Keratinocyte (primary cell): ENCODE measurements around the gene SPECC1L.

Source experiments
- CTCF ChIP-seq, 3 experiments: IDR thresholded peaks in 1 of 3; conservative IDR thresholded peaks in 1 of 3; optimal IDR thresholded peaks in 1 of 3; 2 replicates in 2 of 3; 3 replicates in 1 of 3; pipeline versions ENCODE3 to v1.5.1; 2011; ENCODE audit warnings: low read length in 3 of 3, mild to moderate bottlenecking in 3 of 3, moderate library complexity in 2 of 3, control low read depth in 1 of 3, inconsistent platforms in 1 of 3; ENCODE audit not compliant: insufficient read depth in 2 of 3; ENCODE audit errors: extremely low read depth in 1 of 3
- EZH2 ChIP-seq: IDR thresholded peaks from one replicate; pipeline ENCODE4 v1.6.1; 2012; ENCODE audit warnings: inconsistent platforms, mild to moderate bottlenecking, low read length, moderate library complexity

DNA sequence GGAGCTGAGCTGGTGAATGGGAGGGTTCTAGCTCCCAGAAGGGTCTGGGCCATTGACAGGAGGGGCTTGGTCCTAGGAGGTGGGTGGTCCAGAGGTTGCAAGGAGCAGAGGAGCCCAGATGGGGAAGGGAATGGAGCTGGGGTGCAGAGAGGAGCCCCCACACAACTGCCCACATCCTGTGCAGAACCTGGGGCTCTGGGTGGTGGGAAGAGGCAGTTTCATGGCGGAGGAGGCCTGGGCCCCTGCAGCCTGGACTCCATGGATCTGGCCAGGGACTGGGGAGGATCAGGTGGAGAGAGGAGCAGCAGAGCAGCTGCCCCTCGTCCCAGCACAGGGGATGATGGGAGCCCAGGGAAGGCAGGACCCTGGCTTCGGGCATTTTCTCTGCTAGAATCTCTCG lies 155.8 kb downstream of the SPECC1L start:
- TF ChIP-seq CTCF (optimal IDR thresholded peaks at IDR 0.05 in 1 of 3, IDR thresholded peaks at IDR 0.05 in 1 of 3, conservative IDR thresholded peaks at IDR 0.05 in 1 of 3; ENCODE audit: extremely low read depth in 1 of 3, insufficient read depth in 2 of 3, low read length in 3 of 3) (no peak), EZH2 (peak; percentile 14)
